Gastroesophageal sphincter (tissue), 3 donors: ENCODE data around the gene INPP4B.

Experiments
- CTCF ChIP-seq, 4 experiments: fragments of 200-600 bp in 2 of 4; fragments of 450-650 bp in 2 of 4; sonication (generic) in 1 of 4; IDR thresholded peaks; one replicate each; pipeline ENCODE4 v1.5.1; 2017 to 2019; ENCODE audit warnings: antibody characterized with exemption in 4 of 4, mild to moderate bottlenecking in 2 of 4, moderate library complexity in 2 of 4
- POLR2A ChIP-seq, 2 donors: fragments of 450-650 bp; IDR thresholded peaks; one replicate each; pipeline ENCODE4 v1.6.1; 2017; ENCODE audit warnings: antibody characterized with exemption in 2 of 2, mild to moderate bottlenecking in 2 of 2, moderate library complexity in 1 of 2
- POLR2AphosphoS5 ChIP-seq: sonication (generic); formaldehyde crosslinking; IDR thresholded peaks from one replicate; pipeline ENCODE4 v1.6.1; 2017; ENCODE audit warnings: antibody characterized with exemption

GRCh38 chr4:142160509-142160908, 685.6 kb downstream of the INPP4B start:
- TF ChIP-seq CTCF (IDR thresholded peaks at IDR 0.05), result no peak
- TF ChIP-seq POLR2A (IDR thresholded peaks at IDR 0.05), result no peak
- peak; percentile 13 for TF ChIP-seq POLR2AphosphoS5
